Cardiac fibroblast (primary cell): ENCODE results near the gene MBOAT1.

Source experiments
- DNase-seq, 2 donors: peaks; one replicate each; pipeline versions ENCODE4 v3.0.0 to v3.0.0-alpha.2; 2010; ENCODE audit warnings: low read depth in 2 of 2
- H3K4me3 ChIP-seq, 2 donors: replicated peaks in 1 of 2; 1 replicate in 1 of 2; 2 replicates in 1 of 2; pipeline ENCODE4 v1.5.1; 2011; ENCODE audit warnings: low read depth in 2 of 2, low read length in 2 of 2, mild to moderate bottlenecking in 2 of 2, moderate library complexity in 1 of 2
- CTCF ChIP-seq: IDR thresholded peaks from one replicate; pipeline ENCODE4 v1.5.1; 2011; ENCODE audit warnings: low read depth, mild to moderate bottlenecking, low read length, inconsistent platforms

The MBOAT1 gene

GRCh38 chr6:20212392-20213111 lies at the start of gene MBOAT1:
TSS of gene MBOAT1 (minus strand) at chr6:20212469. CDS start at chr6:20212234, 235 bp downstream.
- peak within 1 kb of the TSS; percentile 81 to 92 for H3K4me3 ChIP-seq
- peak; percentile 87 to 96 for DNase-seq
- TF ChIP-seq CTCF = no peak

GRCh38 chr6:20261685-20262084 lies 49.4 kb upstream of the MBOAT1 start:
- TF ChIP-seq CTCF = no peak
- no peak overlapping the region for H3K4me3 ChIP-seq
- no peak for DNase-seq

- DNase-seq = no peak
- TF ChIP-seq CTCF = no peak
- H3K4me3 ChIP-seq = no peak overlapping the region
Measured at GRCh38 chr6:20260360-20260759, 48.1 kb upstream of the MBOAT1 start.

GRCh38 chr6:20259316-20260049 lies 47.2 kb upstream of the MBOAT1 start:
- H3K4me3 ChIP-seq = no peak overlapping the region
- no peak for TF ChIP-seq CTCF
- DNase-seq = no peak

- no peak overlapping the region for H3K4me3 ChIP-seq
- TF ChIP-seq CTCF = no peak
- no peak for DNase-seq
Measured at GRCh38 chr6:20255428-20255827, 43.2 kb upstream of the MBOAT1 start.

GRCh38 chr6:20254295-20254694 lies 42.0 kb upstream of the MBOAT1 start:
- H3K4me3 ChIP-seq = no peak overlapping the region
- TF ChIP-seq CTCF = no peak
- DNase-seq = no peak
